NB4 (cell line): ENCODE data around the gene TEC.

Source experiments
- DNase-seq: peaks from one replicate; pipeline ENCODE4 v3.0.0; 2010; ENCODE audit warnings: low read depth
- H3K4me3 ChIP-seq: one replicate; pipeline ENCODE4 v1.5.1; 2011; ENCODE audit warnings: mild to moderate bottlenecking, low read depth, low read length, moderate library complexity
- MYC ChIP-seq: IDR thresholded peaks from 2 replicates; pipeline ENCODE4 v1.6.1; 2011; ENCODE audit warnings: low read depth, low read length
- POLR2A ChIP-seq: IDR thresholded peaks from 2 replicates; pipeline ENCODE4 v1.6.1; 2011; ENCODE audit warnings: mild to moderate bottlenecking; ENCODE audit not compliant: insufficient read length; ENCODE audit errors: extremely low read depth
- TF ChIP-seq, protein P1 (sequence below): IDR thresholded peaks from 2 replicates; pipeline ENCODE4 v1.6.1; 2011; ENCODE audit warnings: low read depth, low read length
- TF ChIP-seq, protein P2 (sequence below): IDR thresholded peaks from one replicate; pipeline ENCODE4 v1.5.1; 2012; ENCODE audit warnings: low read depth, low read length

TEC gene

DNA sequence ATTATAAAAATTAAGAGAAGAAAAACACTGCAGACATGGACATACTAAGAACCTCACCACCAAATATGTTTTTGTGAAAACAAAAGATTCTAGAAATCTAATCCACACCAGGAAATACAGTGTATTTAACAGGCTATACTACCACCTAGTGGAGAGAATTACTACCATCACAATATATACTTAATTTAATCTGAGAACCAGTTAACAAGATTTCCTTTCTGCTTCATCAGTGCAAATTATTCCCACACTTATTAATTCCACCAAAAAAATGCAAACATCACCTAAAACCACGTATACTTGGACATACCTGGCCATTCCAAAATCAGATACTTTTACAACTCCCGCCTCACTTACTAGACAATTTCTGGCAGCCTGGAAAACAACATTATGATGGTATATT, 128.6 kb downstream of the TEC start:
- H3K4me3 ChIP-seq, result no peak overlapping the region
- peak; percentile 61 for DNase-seq
- TF ChIP-seq, protein P1, sequence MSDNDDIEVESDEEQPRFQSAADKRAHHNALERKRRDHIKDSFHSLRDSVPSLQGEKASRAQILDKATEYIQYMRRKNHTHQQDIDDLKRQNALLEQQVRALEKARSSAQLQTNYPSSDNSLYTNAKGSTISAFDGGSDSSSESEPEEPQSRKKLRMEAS, result no peak
- TF ChIP-seq MYC, result no peak
- no peak for TF ChIP-seq POLR2A
- TF ChIP-seq, protein P2, sequence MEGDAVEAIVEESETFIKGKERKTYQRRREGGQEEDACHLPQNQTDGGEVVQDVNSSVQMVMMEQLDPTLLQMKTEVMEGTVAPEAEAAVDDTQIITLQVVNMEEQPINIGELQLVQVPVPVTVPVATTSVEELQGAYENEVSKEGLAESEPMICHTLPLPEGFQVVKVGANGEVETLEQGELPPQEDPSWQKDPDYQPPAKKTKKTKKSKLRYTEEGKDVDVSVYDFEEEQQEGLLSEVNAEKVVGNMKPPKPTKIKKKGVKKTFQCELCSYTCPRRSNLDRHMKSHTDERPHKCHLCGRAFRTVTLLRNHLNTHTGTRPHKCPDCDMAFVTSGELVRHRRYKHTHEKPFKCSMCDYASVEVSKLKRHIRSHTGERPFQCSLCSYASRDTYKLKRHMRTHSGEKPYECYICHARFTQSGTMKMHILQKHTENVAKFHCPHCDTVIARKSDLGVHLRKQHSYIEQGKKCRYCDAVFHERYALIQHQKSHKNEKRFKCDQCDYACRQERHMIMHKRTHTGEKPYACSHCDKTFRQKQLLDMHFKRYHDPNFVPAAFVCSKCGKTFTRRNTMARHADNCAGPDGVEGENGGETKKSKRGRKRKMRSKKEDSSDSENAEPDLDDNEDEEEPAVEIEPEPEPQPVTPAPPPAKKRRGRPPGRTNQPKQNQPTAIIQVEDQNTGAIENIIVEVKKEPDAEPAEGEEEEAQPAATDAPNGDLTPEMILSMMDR, result no peak

DNA sequence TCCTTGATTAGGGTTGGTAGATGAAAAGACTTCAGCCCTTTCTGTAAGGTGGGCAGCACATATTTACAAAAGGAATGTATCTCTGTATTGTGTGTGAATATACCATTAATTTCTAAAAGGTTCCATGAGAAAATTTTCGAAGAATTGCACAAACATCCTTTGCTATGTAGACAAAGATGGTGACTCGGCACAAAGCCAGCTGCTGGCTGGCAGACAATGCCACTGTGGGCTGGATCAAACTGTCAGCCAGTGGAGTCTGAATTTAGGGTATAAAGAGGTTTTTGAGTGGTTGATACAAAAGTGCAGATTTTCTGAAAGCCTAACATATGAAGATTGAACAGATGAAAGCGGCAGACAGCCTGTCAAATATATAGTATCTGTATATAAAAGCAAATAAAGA, 129.9 kb downstream of the TEC start:
- H3K4me3 ChIP-seq, result no peak overlapping the region
- TF ChIP-seq, protein P1, result no peak
- no peak for TF ChIP-seq POLR2A
- TF ChIP-seq MYC, result no peak
- TF ChIP-seq, protein P2, result no peak
- DNase-seq, result peak; percentile 34

DNA sequence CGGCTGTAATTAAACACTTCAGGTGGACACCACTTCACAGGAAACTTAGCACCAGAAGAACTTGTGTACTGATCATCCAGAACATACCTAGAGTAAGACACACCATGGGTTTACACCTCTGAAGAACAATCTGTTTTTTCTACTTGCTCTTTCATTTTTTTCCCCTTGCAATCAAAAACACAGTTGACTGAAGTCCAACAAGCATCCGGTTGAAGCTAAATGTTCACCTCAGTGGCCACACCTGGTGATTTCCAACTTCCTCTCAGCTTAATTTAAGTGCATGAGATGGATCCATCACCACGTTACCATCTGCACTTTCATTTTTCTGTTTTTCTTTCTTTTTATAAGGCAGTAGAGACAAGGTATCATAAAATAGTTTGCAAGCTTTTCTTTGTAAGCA, 130.7 kb downstream of the TEC start:
- H3K4me3 ChIP-seq, result no peak overlapping the region
- DNase-seq, result no peak
- TF ChIP-seq, protein P1, result no peak
- TF ChIP-seq, protein P2, result no peak

DNA sequence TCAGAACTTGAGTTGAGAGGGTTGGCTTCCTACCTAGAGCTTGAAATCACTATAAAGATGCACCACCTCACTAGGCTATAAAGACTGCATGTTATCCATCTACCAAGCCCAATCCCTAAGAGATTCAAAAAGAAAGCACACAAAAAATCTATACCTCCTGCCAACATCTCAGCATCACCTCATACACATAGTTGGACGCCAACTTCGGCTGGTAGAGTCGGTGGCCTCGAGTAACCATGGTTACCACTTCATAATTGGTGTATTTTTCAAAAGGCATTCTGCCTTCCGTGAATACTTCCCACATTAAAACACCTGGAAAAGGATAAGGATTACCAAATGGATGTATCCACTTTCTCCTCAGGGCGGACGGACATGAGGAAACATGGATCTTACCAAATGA, 131.1 kb downstream of the TEC start:
- TF ChIP-seq POLR2A (no peak), MYC (no peak)
- TF ChIP-seq, protein P2, result no peak
- TF ChIP-seq, protein P1, result no peak
- H3K4me3 ChIP-seq, result no peak overlapping the region
- DNase-seq, result no peak

DNA sequence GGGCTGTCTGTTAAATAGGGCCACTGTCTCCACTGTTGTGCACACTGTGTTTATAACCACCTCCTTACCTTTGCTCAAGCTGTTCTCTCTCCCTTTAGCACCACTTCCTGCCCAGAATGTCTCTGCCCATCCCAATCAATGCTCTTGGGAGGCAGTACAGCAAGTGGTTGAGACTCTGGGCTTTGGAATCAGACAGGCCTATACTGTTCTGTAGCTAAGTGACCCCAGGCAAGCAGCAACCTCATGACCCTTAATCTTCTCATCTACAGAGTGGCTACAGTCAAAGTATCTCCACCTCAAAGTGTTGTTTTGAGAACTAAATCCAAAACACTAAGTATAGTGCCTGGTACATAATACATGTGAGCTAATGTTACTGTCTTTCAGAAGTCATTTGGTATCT, 131.8 kb downstream of the TEC start:
- no peak overlapping the region for H3K4me3 ChIP-seq
- TF ChIP-seq POLR2A (no peak), MYC (no peak)
- TF ChIP-seq, protein P2, result no peak
- TF ChIP-seq, protein P1, result no peak
- no peak for DNase-seq

DNA sequence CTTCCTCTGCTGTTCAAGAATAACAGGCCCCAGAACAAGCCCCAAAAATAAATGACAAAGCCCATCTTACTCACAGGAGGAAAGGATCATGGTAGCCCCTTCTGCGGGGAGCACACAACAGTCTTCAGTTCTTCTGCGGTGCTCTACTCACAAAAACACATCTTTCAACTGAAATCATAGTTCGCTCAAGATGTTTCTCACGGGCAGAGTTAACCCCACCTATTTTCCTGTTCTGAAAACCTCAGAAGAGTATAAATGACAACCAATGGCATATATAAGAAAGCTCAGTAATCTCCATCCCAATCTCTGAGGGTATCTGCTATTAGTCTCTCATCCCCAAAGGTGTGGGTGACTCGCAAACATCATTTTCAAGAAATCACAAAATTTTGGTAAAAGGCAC, 135.6 kb downstream of the TEC start, which contains the start of gene TXK:
TXK (minus strand) TSS at position 170 of the 400 bp plus-strand sequence; CDS start at position 90, 80 bp downstream.
- no peak within 1 kb of the TSS for H3K4me3 ChIP-seq
- no peak for DNase-seq
- TF ChIP-seq, protein P1, result no peak
- TF ChIP-seq, protein P2, result no peak
- TF ChIP-seq POLR2A (no peak), MYC (no peak)
